HepG2 (cell line): Measurements from ENCODE around the gene TRIM2. TPM values are rescaled to one million over a fixed set of nuclear protein-coding genes. Genes with fewer than 3 reads are reported as not detected.

ENCODE experiments used
- ATAC-seq: fragments of 200-7000 bp; cut with Tn5 transposase; 3 replicates; pipeline ENCODE4 v1.9.1; 2020; ENCODE audit warnings: mild to moderate bottlenecking, moderate library complexity
- BruUV-seq: library from RNA; stranded (reverse); fragments of 400-500 nt; replicated peaks from 2 replicates; lab custom pipeline; 2021; lab: Mats Ljungman, UMichigan
- CTCF ChIA-PET: fragments of 300-600 bp; formaldehyde crosslinking; extraction: SDS; loops from one replicate; lab custom pipeline; 2021; ENCODE audit warnings: low total read pairs, inconsistent platforms, low intra/inter-chr PET ratio; lab: Yijun Ruan, JAX
- POLR2A ChIA-PET: fragments of 350-600 bp; sonication (Branson Sonifier 250); formaldehyde crosslinking; loops from one replicate; lab custom pipeline; 2020; ENCODE audit warnings: antibody characterized with exemption, inconsistent platforms; lab: Yijun Ruan, JAX
- DNase-seq: peaks from one replicate; pipeline ENCODE4 v3.0.0-alpha.2; 2015; ENCODE audit warnings: low spot score
- FAIRE-seq: peaks from 3 replicates; lab custom pipeline; 2011; peaks lifted over from hg19 to GRCh38; lab: Jason Lieb, UNC
- H2AFZ ChIP-seq: one replicate; pipeline ENCODE4 v1.6.1; 2011; ENCODE audit warnings: low read length, inconsistent platforms
- H3K27ac ChIP-seq: fragments of 300-600 bp; 3 replicates; pipeline ENCODE4 v1.8.0; 2011; ENCODE audit warnings: mixed run types, mild to moderate bottlenecking, mixed read lengths, low read length, inconsistent platforms; ENCODE audit not compliant: insufficient read depth; ENCODE audit errors: extremely low read length
- H3K27me3 ChIP-seq, 2 experiments: fragments of 200-600 bp in 1 of 2; 2 replicates in 1 of 2; 3 replicates in 1 of 2; pipeline versions ENCODE4 v1.6.0 to v1.8.0; 2011; ENCODE audit warnings: low read length in 2 of 2, mild to moderate bottlenecking in 2 of 2, moderate library complexity in 2 of 2, inconsistent platforms in 1 of 2; ENCODE audit not compliant: insufficient read depth in 2 of 2, control insufficient read depth in 1 of 2
- H3K36me3 ChIP-seq, 2 experiments: fragments of 200-600 bp in 1 of 2; replicated peaks in 1 of 2; 2 replicates in 1 of 2; 3 replicates in 1 of 2; pipeline versions ENCODE4 v1.5.1 to v1.8.0; 2011; ENCODE audit warnings: low read length in 2 of 2, inconsistent platforms in 1 of 2; ENCODE audit not compliant: insufficient read depth in 2 of 2, control insufficient read depth in 1 of 2
- H3K4me1 ChIP-seq: 2 replicates; pipeline ENCODE4 v1.5.1; 2012; ENCODE audit warnings: low read length, inconsistent platforms; ENCODE audit not compliant: insufficient read depth
- H3K4me2 ChIP-seq: 2 replicates; pipeline ENCODE4 v1.6.0; 2011; ENCODE audit warnings: low read depth, low read length, inconsistent platforms
- H3K4me3 ChIP-seq, 3 experiments: fragments of 200-600 bp in 1 of 3; sonication (generic), shearing (Covaris generic) in 1 of 3; replicated peaks in 1 of 3; 2 replicates each; pipeline ENCODE4 v1.5.1; 2011 to 2016; ENCODE audit warnings: low read length in 3 of 3, inconsistent platforms in 2 of 3, low read depth in 2 of 3, mild to moderate bottlenecking in 2 of 3, control low read depth in 1 of 3, mixed read lengths in 1 of 3; ENCODE audit not compliant: insufficient read depth in 1 of 3
- H3K79me2 ChIP-seq: one replicate; pipeline ENCODE4 v1.6.1; 2011; ENCODE audit warnings: low read length, inconsistent platforms; ENCODE audit not compliant: insufficient read depth
- H3K9ac ChIP-seq: 2 replicates; pipeline ENCODE4 v1.6.0; 2011; ENCODE audit warnings: mild to moderate bottlenecking, low read depth, low read length, inconsistent platforms; ENCODE audit not compliant: insufficient read depth
- H3K9me3 ChIP-seq: 2 replicates; pipeline ENCODE4 v1.5.1; 2012; ENCODE audit warnings: mild to moderate bottlenecking, low read length
- H4K20me1 ChIP-seq: 2 replicates; pipeline ENCODE4 v1.6.0; 2011; ENCODE audit warnings: inconsistent platforms, mild to moderate bottlenecking, low read length, moderate library complexity; ENCODE audit not compliant: insufficient read depth
- EZH2 ChIP-seq: conservative IDR thresholded peaks from 2 replicates; pipeline ENCODE4 v1.6.1; 2012; ENCODE audit warnings: mild to moderate bottlenecking, low read depth, low read length, moderate library complexity
- FIP1L1 ChIP-seq: fragments of 200-400 bp; formaldehyde crosslinking; IDR thresholded peaks from 2 replicates; pipeline ENCODE4 v1.6.1; 2018; ENCODE audit warnings: low read depth, mild to moderate bottlenecking, low read length, moderate library complexity, borderline replicate concordance; ENCODE audit not compliant: insufficient read depth
- FOXC1 ChIP-seq: sonication (generic); formaldehyde crosslinking; IDR thresholded peaks from 2 replicates; pipeline ENCODE4 v1.8.0; 2022; ENCODE audit warnings: mild to moderate bottlenecking, missing genetic modification reagents, borderline replicate concordance
- FOXK1 ChIP-seq: sonication (generic); formaldehyde crosslinking; IDR thresholded peaks from 2 replicates; pipeline ENCODE4 v1.4.0; 2020; ENCODE audit warnings: low read depth, missing genetic modification reagents, borderline replicate concordance
- PCBP2 ChIP-seq: fragments of 200-400 bp; formaldehyde crosslinking; optimal IDR thresholded peaks from 2 replicates; pipeline ENCODE3; 2018; ENCODE audit warnings: low read length, low read depth; ENCODE audit not compliant: poor library complexity, severe bottlenecking
- POLR2A ChIP-seq, 2 experiments: IDR thresholded peaks; 2 replicates each; pipeline ENCODE4 v1.6.1; 2011; ENCODE audit warnings: low read depth in 2 of 2, low read length in 2 of 2, mild to moderate bottlenecking in 1 of 2, moderate library complexity in 1 of 2; ENCODE audit not compliant: insufficient read depth in 1 of 2
- RARG ChIP-seq: sonication (generic); formaldehyde crosslinking; IDR thresholded peaks from 2 replicates; pipeline ENCODE4 v1.4.0; 2020; ENCODE audit warnings: low read depth, mild to moderate bottlenecking, missing genetic modification reagents
- RELA ChIP-seq: sonication (generic); formaldehyde crosslinking; IDR thresholded peaks from 2 replicates; pipeline ENCODE4 v1.4.0; 2020; ENCODE audit warnings: missing genetic modification reagents
- TEAD3 ChIP-seq: optimal IDR thresholded peaks from 2 replicates; pipeline ENCODE3; 2016; ENCODE audit warnings: borderline replicate concordance
- XBP1 ChIP-seq: sonication (generic); formaldehyde crosslinking; IDR thresholded peaks from 2 replicates; pipeline ENCODE4 v1.5.0; 2020; ENCODE audit warnings: missing genetic modification reagents
- YEATS2 ChIP-seq: sonication (generic); formaldehyde crosslinking; IDR thresholded peaks from 2 replicates; pipeline ENCODE4 v1.4.0; 2020; ENCODE audit warnings: missing genetic modification reagents, borderline replicate concordance
- ZFP1 ChIP-seq: IDR thresholded peaks from 2 replicates; pipeline ENCODE4 v1.6.1; 2016
- ZFP91 ChIP-seq: sonication (generic); formaldehyde crosslinking; IDR thresholded peaks from 2 replicates; pipeline ENCODE4 v1.9.0; 2022; ENCODE audit warnings: missing genetic modification reagents, mild to moderate bottlenecking, borderline replicate concordance
- ZNF264 ChIP-seq: sonication (generic); formaldehyde crosslinking; IDR thresholded peaks from 2 replicates; pipeline ENCODE4 v1.4.0; 2020; ENCODE audit warnings: missing genetic modification reagents
- ZNF350 ChIP-seq: sonication (generic); formaldehyde crosslinking; IDR thresholded peaks from 2 replicates; pipeline ENCODE4 v1.4.0; 2020; ENCODE audit warnings: mild to moderate bottlenecking, low read depth, missing genetic modification reagents, borderline replicate concordance
- ZNF549 ChIP-seq: sonication (generic); formaldehyde crosslinking; IDR thresholded peaks from 2 replicates; pipeline ENCODE4 v1.5.0; 2020; ENCODE audit warnings: missing genetic modification reagents
- WGBS: methylation state at CpG from one replicate; pipeline ENCODE4 v1.1.6; 2017; ENCODE audit warnings: low lambda C conversion rate; 5-methylcytosine and 5-hydroxymethylcytosine counted together
- in situ Hi-C: cut with HindIII; loops from 2 replicates; pipeline ENCODE4 v1.10.0; 2017; ENCODE audit warnings: low pct_unique_long_range_greater_than_20kb; ENCODE audit not compliant: extremely low pct_ligation_motif_present
- intact Hi-C: fragments of 100-400 bp; cut with micrococcal nuclease; formaldehyde crosslinking; loops from one replicate; pipeline ENCODE4 v1.10.0; 2022; ENCODE audit not compliant: unreplicated experiment
- polyA plus RNA-seq, 8 experiments: library from polyadenylated mRNA; depleted of rRNA in 3 of 8; stranded (reverse) in 7 of 8; unstranded in 1 of 8; fragments of >200 nt; fragmentation: Illumina TruSeq in 4 of 8; extraction: Trizol in 4 of 8; gene quantifications; 2 replicates each; pipeline versions ENCODE4 v1.2.1 to v1.2.3, GENCODE V29; 2011 to 2016; ENCODE audit warnings: low read depth in 4 of 8, missing spikeins in 1 of 8, mixed read lengths in 1 of 8; ENCODE audit not compliant: insufficient read depth in 1 of 8
- total RNA-seq, 5 experiments: library from RNA; depleted of rRNA; stranded (reverse); fragments of >200 nt; fragmentation: Illumina TruSeq; extraction: Trizol; gene quantifications; 2 replicates each; pipeline ENCODE4 v1.2.3, GENCODE V29; 2016; ENCODE audit warnings: low read depth in 1 of 5
- TF ChIP-seq, protein P1 (sequence below): IDR thresholded peaks from 2 replicates; pipeline ENCODE4 v1.6.1; 2016; ENCODE audit warnings: missing biosample characterization, missing genetic modification reagents, low read depth
- TF ChIP-seq, protein P2 (sequence below): sonication (generic); formaldehyde crosslinking; IDR thresholded peaks from 2 replicates; pipeline ENCODE4 v1.8.0; 2022; ENCODE audit warnings: mild to moderate bottlenecking, missing genetic modification reagents, borderline replicate concordance

Gene TRIM2
- total and polyA plus RNA-seq, 2 of the 13 experiments (the other 11 are each of a cell fraction or from before 2014, with no cell fraction given): 2.1 to 4.2 TPM

- Histone ChIP-seq H3K27me3 (peaks cover 2 to 18% of the 10 kb centered on the region in 2 experiments), H3K4me3 (no peak overlapping the region), H3K27ac (no peak overlapping the region), H3K4me1 (no peaks in the 10 kb centered on the region)
- POLR2A ChIA-PET: no interaction called here
- 19% methylated on average over 4 of the region's 4 CpGs for WGBS
- DNase-seq: no peak
- TF ChIP-seq PCBP2 (no peak), POLR2A (IDR thresholded peaks at IDR 0.05; ENCODE audit: insufficient read depth in 1 of 2, low read depth in 2 of 2, low read length in 2 of 2) (no peak), ZNF264 (CRISPR knock-in tag) (no peak), ZNF350 (CRISPR knock-in tag) (no peak), ZFP91 (no peak), ZNF549 (CRISPR knock-in tag) (no peak), XBP1 (CRISPR knock-in tag) (no peak), RELA (no peak), FIP1L1 (no peak), ZFP1 (CRISPR knock-in tag) (no peak), TEAD3 (CRISPR knock-in tag) (no peak), RARG (CRISPR knock-in tag) (no peak), FOXC1 (CRISPR knock-in tag) (no peak), FOXK1 (CRISPR knock-in tag) (no peak), YEATS2 (no peak), EZH2 (no peak)
- TF ChIP-seq, protein P1, sequence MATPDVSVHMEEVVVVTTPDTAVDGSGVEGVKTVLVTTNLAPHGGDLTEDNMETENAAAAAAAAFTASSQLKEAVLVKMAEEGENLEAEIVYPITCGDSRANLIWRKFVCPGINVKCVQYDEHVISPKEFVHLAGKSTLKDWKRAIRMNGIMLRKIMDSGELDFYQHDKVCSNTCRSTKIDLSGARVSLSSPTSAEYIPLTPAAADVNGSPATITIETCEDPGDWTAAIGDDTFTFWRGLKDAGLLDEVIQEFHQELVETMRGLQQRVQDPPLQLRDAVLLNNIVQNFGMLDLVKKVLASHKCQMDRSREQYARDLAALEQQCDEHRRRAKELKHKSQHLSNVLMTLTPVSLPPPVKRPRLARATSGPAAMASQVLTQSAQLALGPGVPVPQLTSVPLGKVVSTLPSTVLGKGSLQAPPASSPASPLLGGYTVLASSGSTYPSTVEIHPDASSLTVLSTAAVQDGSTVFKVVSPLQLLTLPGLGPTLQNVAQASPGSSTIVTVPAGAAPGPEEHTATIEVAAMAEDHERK (CRISPR knock-in tag): no peak
- TF ChIP-seq, protein P2, sequence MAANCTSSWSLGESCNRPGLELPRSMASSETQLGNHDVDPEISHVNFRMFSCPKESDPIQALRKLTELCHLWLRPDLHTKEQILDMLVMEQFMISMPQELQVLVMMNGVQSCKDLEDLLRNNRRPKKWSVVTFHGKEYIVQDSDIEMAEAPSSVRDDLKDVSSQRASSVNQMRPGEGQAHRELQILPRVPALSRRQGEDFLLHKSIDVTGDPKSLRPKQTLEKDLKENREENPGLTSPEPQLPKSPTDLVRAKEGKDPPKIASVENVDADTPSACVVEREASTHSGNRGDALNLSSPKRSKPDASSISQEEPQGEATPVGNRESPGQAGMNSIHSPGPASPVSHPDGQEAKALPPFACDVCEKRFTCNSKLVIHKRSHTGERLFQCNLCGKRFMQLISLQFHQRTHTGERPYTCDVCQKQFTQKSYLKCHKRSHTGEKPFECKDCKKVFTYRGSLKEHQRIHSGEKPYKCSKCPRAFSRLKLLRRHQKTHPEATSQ (CRISPR knock-in tag): no peak
- TF ChIP-seq, all 625 proteins: peak for 0
- Histone ChIP-seq H3K4me2 (no peak overlapping the region), H3K79me2 (no peaks in the 10 kb centered on the region), H3K9me3 (no peaks in the 10 kb centered on the region), H2AFZ (no peak overlapping the region), H4K20me1 (no peaks in the 10 kb centered on the region), H3K36me3 (no peaks in the 10 kb centered on the region), H3K9ac (no peak overlapping the region)
- FAIRE-seq: no peak
- intact Hi-C loops (no loop called here), in situ Hi-C loops (no loop called here)
- CTCF ChIA-PET: no interaction called here
- no TSS peak for BruUV-seq
- ATAC-seq: no peak; the same call in 2 of the 3 replicates
Measured at GRCh38 chr4:153183146-153183545, 21.1 kb upstream of the TRIM2 start.
